GM19240 (cell line): Measurements from ENCODE around the gene BICDL1.

Experiments
- DNase-seq: peaks from one replicate; pipeline ENCODE4 v3.0.0; 2011; ENCODE audit warnings: low spot score; ENCODE audit not compliant: insufficient read length

Gene BICDL1

GRCh38 chr12:120121343-120121742 lies 132.3 kb downstream of the BICDL1 start:
- DNase-seq: no peak

- no peak for DNase-seq
Measured at GRCh38 chr12:120121766-120122293, 132.8 kb downstream of the BICDL1 start.

- DNase-seq: no peak
Measured at GRCh38 chr12:120125029-120125428, 136.0 kb downstream of the BICDL1 start.

- no peak for DNase-seq
Measured at GRCh38 chr12:120125792-120126634, 137.0 kb downstream of the BICDL1 start.

- DNase-seq: no peak
Measured at GRCh38 chr12:120126635-120127005, 137.6 kb downstream of the BICDL1 start.

- DNase-seq: no peak
Measured at GRCh38 chr12:120130011-120130410, 141.0 kb downstream of the BICDL1 start.

- DNase-seq: no peak
Measured at GRCh38 chr12:120131116-120131515, 142.1 kb downstream of the BICDL1 start.

GRCh38 chr12:120132054-120132836 lies 143.2 kb downstream of the BICDL1 start:
- DNase-seq: no peak

- peak; percentile 66 for DNase-seq
Measured at GRCh38 chr12:120132863-120133385, 143.9 kb downstream of the BICDL1 start.

GRCh38 chr12:120134307-120134980 lies 145.4 kb downstream of the BICDL1 start:
- no peak for DNase-seq

- no peak for DNase-seq
Measured at GRCh38 chr12:120136093-120136770, 147.2 kb downstream of the BICDL1 start.

GRCh38 chr12:120137833-120138232 lies 148.8 kb downstream of the BICDL1 start:
- no peak for DNase-seq

GRCh38 chr12:120138366-120138765 lies 149.3 kb downstream of the BICDL1 start:
- DNase-seq: no peak

GRCh38 chr12:120139958-120140357 lies 150.9 kb downstream of the BICDL1 start:
- no peak for DNase-seq

GRCh38 chr12:120140603-120141002 lies 151.6 kb downstream of the BICDL1 start:
- no peak for DNase-seq

- no peak for DNase-seq
Measured at GRCh38 chr12:120141336-120141735, 152.3 kb downstream of the BICDL1 start.

GRCh38 chr12:120142231-120142877 lies 153.3 kb downstream of the BICDL1 start:
- no peak for DNase-seq
